22Rv1 (cell line): Measurements from ENCODE around the gene SUCLG2.

Source experiments
- ZFX ChIP-seq: fragments of 450-650 bp; IDR thresholded peaks from 2 replicates; pipeline ENCODE4 v1.6.1; 2017; ENCODE audit warnings: antibody characterized with exemption, borderline replicate concordance
- TF ChIP-seq, protein P1 (sequence below): fragments of 450-650 bp; IDR thresholded peaks from 2 replicates; pipeline ENCODE4 v1.5.1; 2017; ENCODE audit warnings: mild to moderate bottlenecking

DNA sequence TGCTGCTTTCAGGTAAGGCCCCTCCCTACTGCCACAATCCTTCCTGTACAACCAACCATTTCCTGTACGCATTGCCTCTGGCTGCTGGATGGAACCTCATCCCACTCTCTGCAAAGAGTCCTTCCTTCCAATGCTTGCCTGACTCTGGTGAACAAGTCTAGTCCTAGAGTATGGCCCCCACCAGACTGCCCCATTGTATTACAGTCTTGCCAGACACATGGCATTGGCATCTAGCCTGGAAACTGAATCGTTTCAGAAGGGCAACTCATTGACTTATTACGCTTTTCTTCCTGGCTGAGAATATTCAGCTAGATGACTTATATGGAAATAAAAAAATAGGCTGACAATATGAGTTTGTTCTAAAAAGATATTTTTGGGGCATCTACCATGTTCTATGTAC lies 170.3 kb downstream of the SUCLG2 start:
- TF ChIP-seq, protein P1, sequence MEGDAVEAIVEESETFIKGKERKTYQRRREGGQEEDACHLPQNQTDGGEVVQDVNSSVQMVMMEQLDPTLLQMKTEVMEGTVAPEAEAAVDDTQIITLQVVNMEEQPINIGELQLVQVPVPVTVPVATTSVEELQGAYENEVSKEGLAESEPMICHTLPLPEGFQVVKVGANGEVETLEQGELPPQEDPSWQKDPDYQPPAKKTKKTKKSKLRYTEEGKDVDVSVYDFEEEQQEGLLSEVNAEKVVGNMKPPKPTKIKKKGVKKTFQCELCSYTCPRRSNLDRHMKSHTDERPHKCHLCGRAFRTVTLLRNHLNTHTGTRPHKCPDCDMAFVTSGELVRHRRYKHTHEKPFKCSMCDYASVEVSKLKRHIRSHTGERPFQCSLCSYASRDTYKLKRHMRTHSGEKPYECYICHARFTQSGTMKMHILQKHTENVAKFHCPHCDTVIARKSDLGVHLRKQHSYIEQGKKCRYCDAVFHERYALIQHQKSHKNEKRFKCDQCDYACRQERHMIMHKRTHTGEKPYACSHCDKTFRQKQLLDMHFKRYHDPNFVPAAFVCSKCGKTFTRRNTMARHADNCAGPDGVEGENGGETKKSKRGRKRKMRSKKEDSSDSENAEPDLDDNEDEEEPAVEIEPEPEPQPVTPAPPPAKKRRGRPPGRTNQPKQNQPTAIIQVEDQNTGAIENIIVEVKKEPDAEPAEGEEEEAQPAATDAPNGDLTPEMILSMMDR: no peak
- no peak for TF ChIP-seq ZFX
